Neutrophil (primary cell): Measurements from ENCODE around the gene FAM234B.

ENCODE experiments used
- H3K27ac ChIP-seq: fragments of 200-600 bp; sonication (generic); 2 replicates; pipeline ENCODE4 v1.5.1; 2016; ENCODE audit warnings: mild to moderate bottlenecking, moderate library complexity
- H3K27me3 ChIP-seq: fragments of 200-600 bp; sonication (generic); 2 replicates; pipeline ENCODE4 v1.6.0; 2016; ENCODE audit warnings: mild to moderate bottlenecking
- H3K36me3 ChIP-seq: fragments of 200-600 bp; sonication (generic); 2 replicates; pipeline ENCODE4 v1.5.1; 2017
- H3K4me1 ChIP-seq, 2 experiments: fragments of 200-600 bp in 1 of 2; sonication (generic) in 1 of 2; 1 replicate in 1 of 2; 2 replicates in 1 of 2; pipeline versions ENCODE4 v1.5.1 to v1.6.1; 2013 to 2016; ENCODE audit warnings: low read depth in 1 of 2, low read length in 1 of 2, mild to moderate bottlenecking in 1 of 2, moderate library complexity in 1 of 2; ENCODE audit not compliant: control insufficient read depth in 1 of 2, insufficient read depth in 1 of 2
- H3K4me3 ChIP-seq, 2 experiments: fragments of 200-600 bp in 1 of 2; sonication (generic) in 1 of 2; 1 replicate in 1 of 2; 2 replicates in 1 of 2; pipeline ENCODE4 v1.5.1; 2013 to 2016; ENCODE audit warnings: low read depth in 1 of 2, low read length in 1 of 2, mild to moderate bottlenecking in 1 of 2, moderate library complexity in 1 of 2
- H3K9me3 ChIP-seq: fragments of 200-600 bp; sonication (generic); 2 replicates; pipeline ENCODE4 v1.5.1; 2016
- CTCF ChIP-seq: fragments of 200-600 bp; sonication (generic); IDR thresholded peaks from 2 replicates; pipeline ENCODE4 v1.5.1; 2016; ENCODE audit warnings: antibody characterized with exemption

Gene FAM234B

GRCh38 chr12:13114251-13115052 lies 70.3 kb downstream of the FAM234B start:
- Histone ChIP-seq H3K36me3 (no peaks in the 10 kb centered on the region), H3K9me3 (no peaks in the 10 kb centered on the region), H3K4me1 (no peaks in the 10 kb centered on the region), H3K27ac (no peak overlapping the region), H3K27me3 (no peaks in the 10 kb centered on the region), H3K4me3 (no peak overlapping the region)
- TF ChIP-seq CTCF: no peak

GRCh38 chr12:13116259-13116658 lies 72.1 kb downstream of the FAM234B start:
- Histone ChIP-seq H3K4me3 (no peak overlapping the region), H3K4me1 (no peaks in the 10 kb centered on the region), H3K9me3 (no peaks in the 10 kb centered on the region), H3K27me3 (no peaks in the 10 kb centered on the region), H3K27ac (no peak overlapping the region), H3K36me3 (no peaks in the 10 kb centered on the region)
- no peak for TF ChIP-seq CTCF

- Histone ChIP-seq H3K4me3 (no peak overlapping the region), H3K9me3 (no peaks in the 10 kb centered on the region), H3K27me3 (no peaks in the 10 kb centered on the region), H3K36me3 (no peaks in the 10 kb centered on the region), H3K27ac (no peak overlapping the region), H3K4me1 (no peaks in the 10 kb centered on the region)
- TF ChIP-seq CTCF: no peak
Measured at GRCh38 chr12:13117029-13117428, 72.8 kb downstream of the FAM234B start.

- no peak overlapping the region for H3K4me3 ChIP-seq
- H3K4me1 ChIP-seq: no peaks in the 10 kb centered on the region
- H3K9me3 ChIP-seq: no peaks in the 10 kb centered on the region
- H3K27me3 ChIP-seq: no peaks in the 10 kb centered on the region
- no peak overlapping the region for H3K27ac ChIP-seq
- no peaks in the 10 kb centered on the region for H3K36me3 ChIP-seq
- no peak for TF ChIP-seq CTCF
Measured at GRCh38 chr12:13119826-13120225, 75.6 kb downstream of the FAM234B start.

DNA sequence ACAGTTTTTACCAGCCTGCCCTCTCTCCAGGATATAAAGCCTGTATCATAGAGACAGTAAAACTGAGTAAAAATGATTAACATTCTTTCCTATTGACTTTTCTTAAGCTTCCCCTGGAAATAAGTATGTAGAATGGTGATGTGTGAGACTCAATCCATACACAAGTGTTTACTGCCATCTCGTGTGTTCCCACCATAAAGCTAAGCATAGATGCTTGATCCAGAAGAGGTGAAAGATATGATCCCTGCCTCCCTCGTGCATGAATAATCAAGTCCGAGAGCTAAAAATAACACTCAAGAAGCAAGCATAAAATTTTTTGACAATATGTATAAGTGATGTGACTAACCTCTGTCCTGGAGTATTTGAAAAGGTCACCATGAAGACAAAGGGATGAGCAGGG lies 76.2 kb downstream of the FAM234B start:
- Histone ChIP-seq H3K4me1 (no peaks in the 10 kb centered on the region), H3K4me3 (no peak overlapping the region), H3K27ac (no peak overlapping the region), H3K36me3 (no peaks in the 10 kb centered on the region), H3K27me3 (no peaks in the 10 kb centered on the region), H3K9me3 (no peaks in the 10 kb centered on the region)
- no peak for TF ChIP-seq CTCF
